Activated naive CD4-positive, alpha-beta T cell treated with anti-CD3 and anti-CD28 coated beads, Interleukin-2, amount 50 U/mL, for 72 hours (primary cell): ENCODE measurements around the gene CDRT15L2. TPM values are rescaled to one million over a fixed set of nuclear protein-coding genes. Genes with fewer than 3 reads are reported as not detected.

Experiments
- total RNA-seq, 2 donors: library from RNA; stranded (reverse); gene quantifications; one replicate each; pipeline ENCODE4 v1.2.3, GENCODE V29; 2022

CDRT15L2 gene
- total RNA-seq, 2 donors from 2014 or later = not detected

Other genes starting within 250 kb of the CDRT15L2 start
- gene LGALS9B, start 112.2 kb upstream of the CDRT15L2 start, total RNA-seq = not detected